Daoy (cell line): ENCODE data around the gene THAP8. TPM values are rescaled to one million over a fixed set of nuclear protein-coding genes. Genes with fewer than 3 reads are reported as not detected.

Source experiments
- DNase-seq: peaks from one replicate; pipeline ENCODE4 v3.0.0-alpha.2; 2015; ENCODE audit warnings: low read depth
- total RNA-seq: library from RNA; depleted of rRNA; stranded (reverse); fragments of >200 nt; shearing (Covaris generic); gene quantifications from 2 replicates; pipeline ENCODE4 v1.2.3, GENCODE V29; 2014

THAP8 gene
- total RNA-seq, 1 experiment from 2014 or later: 0.86 TPM

DNA sequence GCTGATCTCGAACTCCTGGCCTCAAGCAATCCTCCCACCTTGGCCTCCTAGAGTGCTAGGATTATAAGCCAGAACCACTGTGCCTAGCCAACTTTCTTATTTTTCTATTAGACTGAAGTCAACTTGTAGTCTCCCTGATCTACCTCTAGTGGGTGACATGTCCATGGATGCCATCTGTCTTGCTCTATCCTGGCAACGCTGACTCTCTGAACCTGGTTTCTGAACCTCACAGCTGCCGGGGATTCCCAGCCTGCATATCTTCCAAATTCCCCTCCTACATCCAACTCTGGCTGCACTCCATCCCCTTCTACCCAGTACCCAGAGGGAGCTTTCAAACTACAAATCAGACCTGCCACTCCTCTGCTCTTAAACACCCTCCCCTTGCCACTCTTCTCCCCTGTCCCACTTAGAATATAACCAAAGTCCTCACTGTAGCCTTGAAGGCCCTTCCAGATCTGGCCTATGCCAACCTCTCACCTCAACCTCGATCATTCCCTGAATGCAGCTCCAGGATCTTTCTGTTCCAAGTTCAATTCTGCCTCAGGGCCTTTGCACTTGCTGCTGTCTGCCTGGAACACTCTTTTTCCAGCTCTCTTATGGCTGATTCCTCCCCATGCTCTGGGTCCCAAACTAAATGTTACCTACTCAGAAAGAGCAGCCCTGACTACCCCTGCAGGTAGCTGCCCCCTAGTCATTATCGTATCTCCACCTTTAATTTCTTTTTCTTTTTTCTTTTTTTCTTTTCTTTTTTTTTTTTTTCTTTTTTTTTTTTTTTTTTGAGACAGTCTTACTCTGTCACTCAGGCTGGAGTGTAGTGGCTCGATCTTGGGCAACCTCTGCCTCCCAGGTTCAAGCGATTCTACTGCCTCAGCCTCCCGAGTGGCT is 23.6 kb downstream of the THAP8 start:
- DNase-seq: peak; percentile 36

DNA sequence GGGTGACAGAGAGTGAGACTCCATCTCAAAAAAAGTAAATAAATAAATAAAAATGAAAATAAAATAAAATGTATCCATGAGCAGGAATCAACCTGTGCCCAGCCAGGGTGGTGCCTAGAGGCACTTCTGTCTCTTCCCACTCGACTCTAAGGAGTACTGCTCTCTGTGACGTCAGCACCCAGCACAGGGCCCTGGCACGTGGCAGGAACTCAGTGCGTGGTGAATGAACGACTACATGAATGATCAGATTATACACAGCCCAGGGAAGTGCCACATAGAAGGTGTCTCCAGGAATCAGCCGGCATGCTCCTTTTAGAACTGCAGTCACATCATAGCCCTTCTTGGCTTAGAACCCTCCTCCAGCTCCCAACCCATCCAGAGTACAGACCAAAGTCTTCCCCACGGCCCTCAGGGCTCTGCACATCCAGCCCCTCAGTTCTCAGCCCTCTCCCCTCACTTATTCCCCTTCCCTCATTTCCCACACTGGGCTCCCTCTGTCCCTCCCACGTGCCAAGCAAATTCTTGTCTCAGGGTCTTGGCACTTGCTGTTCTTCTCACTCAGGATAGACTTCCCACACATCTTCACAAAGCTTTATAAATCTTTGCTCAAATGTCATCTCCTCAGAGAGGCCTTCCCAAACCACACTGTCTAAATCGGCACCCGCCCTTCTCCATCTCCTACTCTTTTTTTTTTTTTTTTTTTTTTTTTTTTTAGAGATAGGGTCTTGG is 25.6 kb downstream of the THAP8 start:
- DNase-seq: no peak

DNA sequence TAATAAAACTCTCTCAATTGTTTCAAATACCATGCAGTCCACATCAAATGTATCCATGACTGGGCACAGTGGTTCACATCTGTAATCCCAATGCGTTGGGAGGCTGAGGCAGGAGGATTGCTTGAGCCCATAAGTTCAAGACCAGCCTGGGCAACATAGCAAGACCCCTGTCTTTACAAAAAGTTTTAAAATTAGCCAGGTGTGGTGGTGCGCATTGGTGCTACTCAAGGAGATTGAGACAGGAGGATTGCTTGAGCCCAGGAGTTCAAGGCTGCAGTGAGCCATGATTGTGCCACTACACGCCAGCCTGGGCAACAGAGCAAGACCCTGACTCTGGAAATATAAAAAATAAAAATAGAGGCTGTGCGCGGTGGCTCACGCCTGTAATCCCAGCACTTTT is 26.4 kb downstream of the THAP8 start:
- no peak for DNase-seq

DNA sequence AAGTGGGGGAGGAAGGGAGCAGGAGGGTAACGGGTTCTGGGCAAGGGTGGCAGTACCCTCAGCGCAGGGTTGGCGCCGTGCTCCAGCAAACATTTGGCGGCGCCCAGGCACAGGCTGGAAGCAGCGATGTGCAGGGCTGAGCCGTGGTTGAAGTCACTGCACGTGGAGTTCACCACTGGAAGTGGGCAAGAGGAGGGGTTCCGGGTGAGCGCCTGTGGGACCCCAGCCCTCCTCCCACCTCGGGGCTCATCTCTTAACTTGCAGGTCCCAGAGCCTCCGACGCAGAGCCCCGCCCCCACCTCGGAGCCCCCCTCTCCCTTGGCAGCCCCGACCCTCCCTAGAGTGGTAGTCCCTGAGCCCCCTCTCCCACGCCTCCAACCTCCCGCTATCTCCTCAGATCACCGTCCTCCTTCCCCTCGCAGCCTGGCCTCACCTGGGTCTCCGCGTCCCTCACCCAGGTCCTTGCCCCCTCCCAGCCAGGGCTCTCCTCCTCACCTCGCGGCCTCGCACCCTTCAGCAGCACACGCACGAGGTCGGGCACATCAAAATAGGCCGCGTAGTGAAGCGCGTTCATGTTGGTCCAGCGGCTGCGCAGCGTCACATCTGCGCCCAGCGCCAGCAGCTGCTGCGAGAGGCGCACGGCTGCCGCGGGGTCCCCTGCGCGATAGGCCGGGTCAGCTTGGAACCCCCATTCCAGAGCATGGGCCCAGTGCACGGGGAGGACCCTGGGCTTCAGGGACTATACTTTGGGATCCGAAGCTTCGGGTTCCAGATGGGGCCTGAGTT is 27.8 kb downstream of the THAP8 start:
- no peak for DNase-seq

DNA sequence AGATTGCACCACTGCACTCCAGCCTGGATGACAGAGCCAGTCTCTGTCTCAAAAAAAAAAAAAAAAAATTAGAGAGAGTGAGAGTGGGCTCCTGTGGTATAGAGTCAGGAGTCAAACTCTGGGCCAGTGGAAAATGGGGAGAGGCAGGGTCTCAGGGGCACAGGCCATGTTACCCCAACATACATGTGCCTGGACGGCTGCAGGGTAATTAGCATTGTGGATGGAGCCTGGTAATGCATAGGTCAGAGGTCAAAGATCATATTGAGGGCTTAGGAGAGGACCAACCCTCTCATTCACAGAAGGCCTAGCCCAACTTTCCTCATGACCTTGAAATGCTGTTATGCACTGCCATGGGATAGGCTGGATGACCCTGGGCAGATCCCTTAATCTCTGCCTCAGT is 28.5 kb downstream of the THAP8 start:
- DNase-seq: no peak

DNA sequence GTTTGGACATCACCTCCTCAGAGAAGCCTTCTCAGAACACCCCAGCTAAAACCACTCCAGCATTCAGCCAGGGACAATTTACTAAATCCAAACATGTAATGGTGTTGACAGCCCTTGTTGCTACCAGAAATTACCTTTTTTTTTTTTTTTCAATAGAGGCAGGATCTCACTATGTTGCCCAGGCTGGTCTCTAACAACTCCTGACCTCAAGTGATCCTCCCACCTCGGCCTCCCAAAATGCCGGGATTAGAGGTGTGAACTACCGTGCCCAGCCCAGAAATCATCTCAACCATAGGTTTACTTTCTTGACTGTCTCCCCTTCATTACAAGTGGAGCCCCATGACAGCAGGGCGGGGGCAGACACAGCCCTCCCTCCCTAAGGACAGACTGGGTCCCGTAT is 30.7 kb downstream of the THAP8 start:
- no peak for DNase-seq

DNA sequence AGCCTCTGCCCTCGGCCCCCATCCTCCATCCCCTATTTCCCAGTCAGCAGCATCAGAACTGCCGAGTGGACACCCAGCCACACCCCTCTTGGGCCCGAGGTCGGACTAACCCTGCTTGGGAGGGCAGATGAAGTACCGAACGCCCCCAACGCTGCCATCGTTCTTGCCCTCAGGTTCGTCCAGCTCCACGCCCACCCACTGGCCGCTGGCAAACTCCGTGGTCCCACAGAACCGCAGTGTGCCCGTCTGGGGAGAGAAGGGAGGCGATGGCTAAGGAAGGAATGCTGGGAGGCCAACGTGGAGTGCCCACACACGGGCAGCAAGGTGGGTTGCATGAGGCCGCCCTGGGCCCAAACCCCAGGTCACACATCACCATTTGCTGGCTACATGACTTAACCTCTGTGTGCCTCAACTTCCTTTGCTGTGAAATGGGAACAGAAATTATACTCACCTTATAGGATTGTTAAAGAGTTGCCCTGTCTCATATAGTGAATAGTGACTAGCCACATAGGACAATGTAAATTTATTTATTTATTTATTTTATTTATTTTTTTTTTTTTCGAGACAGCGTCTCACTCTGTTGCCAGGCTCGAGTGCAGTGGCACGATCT is 34.9 kb downstream of the THAP8 start:
- no peak for DNase-seq

DNA sequence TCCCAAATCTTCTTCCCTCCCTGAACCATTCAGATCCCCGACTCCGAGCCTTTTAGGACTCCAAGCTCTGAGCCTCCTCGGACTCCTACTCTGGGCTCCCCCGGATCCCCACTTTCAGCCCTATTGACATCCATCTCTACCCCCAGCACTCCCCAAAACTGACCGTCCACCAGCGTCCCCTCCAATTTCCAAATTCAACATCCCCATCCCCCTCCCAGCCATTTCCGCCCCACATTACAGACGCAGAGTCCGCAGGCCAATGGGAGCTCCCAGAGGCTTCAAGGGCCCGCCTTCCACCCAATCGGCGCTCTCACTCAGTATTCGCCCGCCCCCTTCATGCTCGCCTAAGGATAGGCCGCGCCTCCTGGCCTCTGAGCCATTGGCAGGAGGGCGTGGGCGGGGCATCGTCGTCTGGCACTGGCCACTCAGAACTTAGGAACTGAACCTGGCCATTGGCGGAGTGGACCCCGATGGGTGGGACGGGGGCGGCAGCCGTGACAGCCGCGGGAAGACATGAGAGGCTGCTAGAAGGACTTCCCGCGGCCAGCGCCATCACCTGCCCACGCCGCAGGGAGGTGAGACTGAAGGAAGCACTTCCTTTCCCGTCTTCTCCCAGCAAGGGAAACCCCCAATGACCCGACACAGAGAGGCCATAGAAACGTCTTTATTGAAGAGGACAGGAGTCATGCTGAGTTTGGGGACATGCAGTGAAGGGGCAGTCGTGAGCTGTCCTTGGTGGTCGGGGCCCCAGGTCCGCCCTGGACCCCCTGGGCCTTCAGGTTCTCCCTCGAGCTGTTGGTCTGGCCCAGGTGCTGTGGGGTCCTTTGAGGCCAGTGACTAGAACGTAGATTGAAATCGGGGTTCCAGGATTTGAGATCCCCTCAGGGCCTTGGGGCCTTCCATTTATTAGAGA is 39.8 kb downstream of the THAP8 start, which contains the start of gene ALKBH6:
Gene ALKBH6 (minus strand): TSS at position 202 of the 913 bp plus-strand sequence. CDS start 816 bp downstream, outside the sequence.
- peak; percentile 100 for DNase-seq

DNA sequence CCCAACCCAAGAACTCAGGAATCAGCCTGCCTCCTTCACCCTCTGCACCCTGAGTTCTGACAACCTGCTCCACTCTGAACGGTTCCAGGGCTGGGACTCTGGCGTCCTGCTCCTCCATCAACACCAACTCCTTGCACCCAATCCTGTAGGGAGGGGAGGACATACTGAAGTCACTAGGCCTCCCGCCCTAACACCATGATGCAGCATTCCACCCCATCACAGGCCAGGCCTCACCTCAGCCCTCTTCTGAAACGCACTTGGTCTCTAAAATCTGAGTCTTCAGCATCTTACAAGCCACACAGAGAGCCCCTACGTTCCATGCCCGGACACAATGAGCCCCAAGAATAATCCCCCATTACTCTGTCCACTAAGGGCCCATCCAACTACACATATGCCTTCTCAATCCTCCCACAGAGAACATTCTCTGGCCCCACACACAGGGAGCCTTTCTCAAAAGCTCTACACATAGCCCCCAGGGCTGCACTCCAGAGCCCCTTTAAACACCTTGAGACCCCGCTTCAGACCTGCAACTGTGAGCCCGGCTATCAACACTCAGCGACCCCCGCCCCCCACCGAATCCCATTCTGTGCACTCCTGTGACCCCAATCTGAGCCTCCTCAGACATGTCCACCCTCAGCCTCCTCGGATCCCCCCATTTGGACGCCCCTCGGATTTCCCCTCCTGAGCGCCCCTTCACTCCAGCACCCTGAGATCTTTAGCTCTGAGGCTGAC is 40.6 kb downstream of the THAP8 start:
- DNase-seq: no peak

DNA sequence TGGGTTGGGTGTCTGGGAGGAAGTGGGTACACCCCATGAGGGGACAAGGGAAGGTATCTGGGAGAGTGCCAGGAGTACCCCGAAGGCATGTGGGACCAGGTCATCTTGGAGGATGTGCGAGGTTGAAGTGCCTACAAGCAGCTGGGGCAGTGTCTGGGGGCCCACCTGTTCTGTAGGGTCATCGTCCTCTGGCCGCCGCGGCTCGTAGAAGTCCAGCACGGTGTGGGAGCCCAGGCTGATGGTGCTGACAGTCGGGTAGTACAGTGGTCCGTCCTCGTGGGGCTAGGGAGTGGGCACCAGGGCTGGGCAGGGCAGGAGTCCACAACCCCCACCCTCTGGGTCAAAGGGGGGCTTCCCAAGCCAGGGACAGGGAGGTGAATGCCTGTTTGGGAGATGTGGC is 43.7 kb downstream of the THAP8 start:
- no peak for DNase-seq

DNA sequence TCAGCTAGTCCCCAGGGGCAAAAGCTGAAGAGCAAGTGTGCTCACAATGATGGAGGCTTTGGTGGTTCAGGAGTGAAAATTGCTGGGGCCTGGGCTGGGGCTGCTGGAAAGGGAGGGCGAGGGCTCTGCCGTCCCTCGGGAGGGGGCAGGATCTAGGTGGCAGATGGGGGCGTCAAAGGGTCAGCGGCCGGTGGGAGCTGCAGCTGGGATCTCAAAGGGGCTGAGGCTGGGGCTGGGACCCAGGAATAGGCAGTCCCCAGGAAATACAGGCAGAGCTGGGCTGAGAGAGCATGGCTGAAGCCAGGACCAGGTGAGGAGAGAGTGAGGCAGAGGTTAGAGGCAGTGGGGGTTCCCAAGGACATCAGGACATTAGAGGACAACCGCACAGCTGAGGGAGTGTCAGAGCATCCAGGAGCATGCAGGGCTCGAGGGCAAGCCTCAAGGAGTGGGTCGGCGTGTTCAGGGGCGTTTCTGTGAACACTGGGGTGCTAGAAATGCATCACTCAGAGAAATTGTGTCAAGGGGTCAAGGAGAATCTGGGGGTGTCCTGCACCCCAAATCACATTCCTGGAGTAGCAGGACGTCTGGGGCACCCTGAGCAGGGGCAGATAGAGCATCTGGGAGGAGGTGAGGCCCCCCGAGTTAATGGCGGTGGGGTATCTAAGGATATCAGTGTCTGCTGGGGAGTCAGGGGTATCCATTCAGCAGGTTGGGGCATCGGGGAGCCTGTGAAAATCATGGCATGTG is 44.3 kb downstream of the THAP8 start:
- DNase-seq: no peak

DNA sequence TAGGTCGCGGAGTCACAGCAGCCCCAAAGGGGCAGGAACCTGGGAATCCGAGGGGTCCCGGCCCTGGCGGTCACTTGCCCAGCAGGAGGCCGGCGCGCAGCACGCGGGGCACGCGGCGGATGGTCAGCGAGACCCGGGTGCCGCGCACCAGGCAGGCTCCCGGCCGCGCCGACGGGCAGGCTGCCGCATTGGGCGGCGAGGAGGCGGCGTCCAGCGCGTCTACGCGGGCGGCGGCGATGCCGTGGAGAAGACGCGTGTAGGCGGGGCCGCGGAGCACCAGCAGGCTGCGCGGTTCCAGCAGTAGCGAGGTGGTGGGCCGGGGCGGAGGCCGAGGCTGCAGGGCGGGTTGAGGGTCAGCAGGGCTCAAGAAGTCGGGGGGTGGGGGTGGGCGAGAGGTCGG is 44.9 kb downstream of the THAP8 start:
- DNase-seq: peak; percentile 73

DNA sequence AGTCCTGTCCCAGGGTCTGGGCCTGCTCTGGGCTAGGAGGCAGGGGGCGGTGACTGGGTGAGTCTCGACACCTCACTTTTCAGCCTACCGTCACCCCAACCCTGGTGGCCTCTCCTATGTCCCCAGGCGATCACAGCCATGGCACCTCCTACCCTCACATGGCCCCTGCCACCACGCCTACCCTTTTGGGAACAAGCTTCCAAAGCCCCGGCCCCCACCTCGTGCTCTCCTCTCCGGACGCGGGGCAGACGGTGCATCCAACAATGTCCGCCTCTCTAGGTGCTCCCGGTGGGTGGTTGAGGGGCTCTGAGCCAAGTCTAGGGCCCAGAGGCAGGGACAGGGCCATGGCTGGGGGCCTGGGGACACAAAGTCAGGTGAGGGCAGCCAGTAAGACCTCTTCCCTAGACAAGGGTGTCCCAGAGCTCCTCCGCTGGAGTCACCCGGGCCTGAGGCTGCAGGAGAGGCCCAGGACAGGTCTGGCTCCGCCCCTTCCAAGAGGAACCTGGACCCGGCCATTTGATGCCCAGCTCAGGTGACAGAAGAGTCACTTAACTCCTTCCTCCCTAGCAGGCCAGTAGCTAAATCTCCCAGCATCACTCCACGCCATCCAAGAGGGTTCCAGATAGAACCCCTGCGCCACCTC is 45.6 kb downstream of the THAP8 start, which contains the start of gene SYNE4:
Gene SYNE4 (minus strand): TSS at position 478 of the 643 bp plus-strand sequence. CDS start 132 bp downstream, at position 346.
- no peak for DNase-seq

DNA sequence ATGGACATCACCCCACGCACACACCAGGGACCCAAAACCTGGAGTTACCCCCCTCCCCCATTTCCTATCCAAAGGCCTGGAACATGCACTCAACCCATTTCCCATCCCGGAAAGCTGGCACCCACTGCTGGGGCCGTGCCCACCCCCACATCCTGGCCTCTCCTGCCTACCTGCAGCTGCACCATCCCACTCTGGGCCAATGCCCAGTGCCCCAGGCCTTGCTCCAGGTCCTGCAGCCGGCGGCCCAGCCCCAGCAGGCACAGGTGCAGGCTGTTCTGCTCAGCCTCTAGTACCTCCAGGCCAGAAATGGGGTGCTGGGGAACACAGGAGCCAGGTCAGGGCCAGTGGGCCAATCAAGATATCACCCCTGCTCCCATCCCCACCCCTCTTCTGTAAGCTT is 47.1 kb downstream of the THAP8 start:
- DNase-seq: no peak

DNA sequence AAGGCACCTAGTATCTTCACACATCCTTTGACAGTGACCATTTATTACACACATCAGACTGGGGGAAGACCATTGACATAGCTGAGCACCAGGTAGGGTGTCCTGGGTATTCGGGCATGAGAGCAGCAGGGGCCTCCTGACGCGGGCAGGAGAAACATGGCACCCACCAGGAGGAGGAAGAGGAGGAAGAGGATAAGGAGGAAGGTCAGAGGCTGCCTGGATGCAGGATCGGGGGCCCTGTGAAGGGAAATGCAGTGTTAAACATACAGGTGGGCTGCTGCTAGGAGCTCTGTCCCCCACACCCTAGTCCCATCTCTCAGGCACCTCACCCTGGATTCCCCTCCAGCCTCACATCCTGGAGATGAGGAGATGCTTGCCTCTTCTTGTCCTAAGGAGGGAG is 50.8 kb downstream of the THAP8 start:
- no peak for DNase-seq

DNA sequence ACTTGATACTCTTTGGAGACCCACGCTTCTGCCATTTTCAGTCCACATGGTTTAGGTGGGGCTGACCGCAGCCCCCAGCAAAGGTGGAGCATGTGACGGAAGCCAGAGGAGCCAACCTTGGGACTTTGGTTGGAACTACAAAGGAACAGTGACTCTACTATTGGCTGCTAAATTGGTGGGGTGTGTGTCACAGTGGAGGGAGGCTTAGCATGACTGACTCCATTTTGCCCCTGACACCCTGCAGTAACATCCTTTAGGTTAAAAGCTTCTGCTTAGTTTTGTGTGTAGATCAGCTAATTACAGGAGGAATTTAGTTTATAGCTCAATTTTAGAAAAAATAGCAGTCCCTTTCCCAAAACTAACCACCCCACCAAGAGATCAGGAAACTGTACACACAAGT is 52.5 kb downstream of the THAP8 start:
- no peak for DNase-seq

DNA sequence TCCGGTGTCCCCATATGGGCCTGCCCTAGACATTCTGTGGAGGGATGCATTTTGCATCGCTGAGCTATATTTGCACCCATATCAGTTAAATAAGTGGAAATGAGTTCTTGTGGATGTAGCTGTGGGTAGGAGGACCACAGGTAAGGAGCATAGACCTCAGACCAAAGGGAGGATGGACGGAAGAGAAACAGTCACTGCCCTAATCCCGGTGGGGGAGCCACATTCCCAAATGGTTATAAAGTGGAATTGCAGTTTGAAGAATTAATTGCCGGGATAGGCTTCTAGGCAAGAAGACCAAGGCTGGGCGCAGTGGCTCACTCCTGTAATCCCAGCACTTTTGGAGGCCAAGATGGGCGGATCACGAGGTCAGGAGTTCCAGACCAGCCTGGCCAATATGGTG is 57.3 kb downstream of the THAP8 start:
- DNase-seq: no peak
